ENCODE measurements around the gene CDC42SE2.

DNA sequence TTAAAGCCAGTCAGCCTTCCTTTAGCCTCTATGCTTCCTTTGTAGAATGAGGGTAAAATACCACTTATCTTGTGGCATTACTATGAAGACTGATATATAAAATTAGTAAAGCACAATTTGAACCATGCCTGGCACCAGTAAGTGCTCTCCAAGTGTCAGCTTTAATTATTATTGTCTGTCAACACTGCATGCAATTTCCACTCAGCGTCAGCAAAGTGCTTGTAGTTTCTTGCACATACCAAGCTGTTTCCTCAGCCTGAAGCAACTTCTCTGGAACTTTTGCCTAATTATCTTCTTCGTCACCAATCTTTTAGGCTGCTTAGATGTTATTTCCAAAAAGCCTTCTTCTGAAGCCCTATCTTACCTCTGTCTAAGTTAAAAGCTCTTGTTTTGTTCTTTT is 177.3 kb downstream of the CDC42SE2 start:
- TF ChIP-seq, protein P1, sequence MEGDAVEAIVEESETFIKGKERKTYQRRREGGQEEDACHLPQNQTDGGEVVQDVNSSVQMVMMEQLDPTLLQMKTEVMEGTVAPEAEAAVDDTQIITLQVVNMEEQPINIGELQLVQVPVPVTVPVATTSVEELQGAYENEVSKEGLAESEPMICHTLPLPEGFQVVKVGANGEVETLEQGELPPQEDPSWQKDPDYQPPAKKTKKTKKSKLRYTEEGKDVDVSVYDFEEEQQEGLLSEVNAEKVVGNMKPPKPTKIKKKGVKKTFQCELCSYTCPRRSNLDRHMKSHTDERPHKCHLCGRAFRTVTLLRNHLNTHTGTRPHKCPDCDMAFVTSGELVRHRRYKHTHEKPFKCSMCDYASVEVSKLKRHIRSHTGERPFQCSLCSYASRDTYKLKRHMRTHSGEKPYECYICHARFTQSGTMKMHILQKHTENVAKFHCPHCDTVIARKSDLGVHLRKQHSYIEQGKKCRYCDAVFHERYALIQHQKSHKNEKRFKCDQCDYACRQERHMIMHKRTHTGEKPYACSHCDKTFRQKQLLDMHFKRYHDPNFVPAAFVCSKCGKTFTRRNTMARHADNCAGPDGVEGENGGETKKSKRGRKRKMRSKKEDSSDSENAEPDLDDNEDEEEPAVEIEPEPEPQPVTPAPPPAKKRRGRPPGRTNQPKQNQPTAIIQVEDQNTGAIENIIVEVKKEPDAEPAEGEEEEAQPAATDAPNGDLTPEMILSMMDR (IDR thresholded peaks at IDR 0.05 in 8 of 11, conservative IDR thresholded peaks at IDR 0.05 in 3 of 11), result no peak
- TF ChIP-seq POLR2A (IDR thresholded peaks at IDR 0.05), result no peak
- no peak for TF ChIP-seq POLR2AphosphoS5 (IDR thresholded peaks at IDR 0.05)

Measured in spleen (tissue), 7 donors.